Right atrium auricular region (tissue), 2 donors: Measurements from ENCODE around the gene MRTFB. TPM values are rescaled to one million over a fixed set of nuclear protein-coding genes. Genes with fewer than 3 reads are reported as not detected.
A peak's percentile ranks its signal among the peaks of the same experiment; 100 is the strongest.

ENCODE experiments used
- DNase-seq: peaks from one replicate; pipeline ENCODE4 v3.0.0-alpha.2; 2019; ENCODE audit warnings: low spot score
- H3K27ac ChIP-seq, 2 donors: fragments of 200-600 bp; sonication (generic); 1 replicate in 1 of 2; 2 replicates in 1 of 2; pipeline ENCODE4 v1.5.1; 2016 to 2019
- H3K27me3 ChIP-seq, 2 donors: fragments of 200-600 bp; sonication (generic); one replicate each; pipeline versions ENCODE4 v1.5.1 to v1.6.0; 2017 to 2019
- H3K36me3 ChIP-seq: fragments of 200-600 bp; sonication (generic); one replicate; pipeline ENCODE4 v1.5.1; 2016
- H3K4me1 ChIP-seq, 2 donors: fragments of 200-600 bp; sonication (generic); one replicate each; pipeline versions ENCODE4 v1.5.1 to v1.6.0; 2017 to 2019
- H3K4me3 ChIP-seq, 2 donors: fragments of 200-600 bp; sonication (generic); 1 replicate in 1 of 2; 2 replicates in 1 of 2; pipeline ENCODE4 v1.5.1; 2017 to 2019; ENCODE audit warnings: mild to moderate bottlenecking in 1 of 2, moderate library complexity in 1 of 2
- H3K9me3 ChIP-seq, 2 donors: fragments of 200-600 bp; sonication (generic); one replicate each; pipeline ENCODE4 v1.5.1; 2019
- CTCF ChIP-seq, 2 donors: fragments of 200-600 bp; sonication (generic); IDR thresholded peaks; one replicate each; pipeline ENCODE4 v1.5.1; 2019; ENCODE audit warnings: antibody characterized with exemption in 2 of 2
- total RNA-seq, 2 donors: library from RNA; depleted of rRNA; stranded (reverse); fragments of >200 nt; gene quantifications; one replicate each; pipeline ENCODE4 v1.1.0, GENCODE V29; 2016

The MRTFB gene
- total RNA-seq, 2 donors from 2014 or later: 38.6 to 46.5 TPM

GRCh38 chr16:14301169-14302030, 230.3 kb downstream of the MRTFB start:
- TF ChIP-seq CTCF (IDR thresholded peaks at IDR 0.05): no peak
- Histone ChIP-seq H3K36me3 (no peaks in the 10 kb centered on the region), H3K27me3 (no peaks in the 10 kb centered on the region), H3K4me1 (peaks cover 0 to 24% of the 10 kb centered on the region in 2 donors), H3K27ac (peak overlapping the region; percentile 73 to 74), H3K4me3 (peak overlapping the region; percentile 66 to 96), H3K9me3 (no peaks in the 10 kb centered on the region)
- no peak for DNase-seq

GRCh38 chr16:14302031-14302398, 230.9 kb downstream of the MRTFB start:
- H3K9me3 ChIP-seq: no peaks in the 10 kb centered on the region
- peak overlapping the region; percentile 46 to 73 for H3K27ac ChIP-seq
- H3K4me3 ChIP-seq: peak overlapping the region; percentile 66 to 96
- TF ChIP-seq CTCF (IDR thresholded peaks at IDR 0.05): no peak
- no peak for DNase-seq
- peaks cover 0 to 27% of the 10 kb centered on the region in 2 donors for H3K4me1 ChIP-seq
- H3K36me3 ChIP-seq: no peaks in the 10 kb centered on the region
- no peaks in the 10 kb centered on the region for H3K27me3 ChIP-seq

- Histone ChIP-seq H3K36me3 (no peaks in the 10 kb centered on the region), H3K9me3 (no peaks in the 10 kb centered on the region), H3K4me3 (peak overlapping the region; percentile 66 to 96), H3K27me3 (no peaks in the 10 kb centered on the region), H3K27ac (peak overlapping the region; percentile 46 to 71), H3K4me1 (peaks cover 0 to 32% of the 10 kb centered on the region in 2 donors)
- no peak for TF ChIP-seq CTCF (IDR thresholded peaks at IDR 0.05)
- no peak for DNase-seq
These were observed 231.5 kb downstream of the MRTFB start for GRCh38 chr16:14302399-14303181.

- Histone ChIP-seq H3K27ac (peak overlapping the region; percentile 46 to 71), H3K27me3 (no peaks in the 10 kb centered on the region), H3K4me1 (peaks cover 0 to 38% of the 10 kb centered on the region in 2 donors), H3K9me3 (no peaks in the 10 kb centered on the region), H3K4me3 (peak overlapping the region; percentile 66 to 96), H3K36me3 (no peaks in the 10 kb centered on the region)
- no peak for DNase-seq
- no peak for TF ChIP-seq CTCF (IDR thresholded peaks at IDR 0.05)
These were observed 232.1 kb downstream of the MRTFB start for GRCh38 chr16:14303182-14303618.

- peak overlapping the region; percentile 46 to 71 for H3K27ac ChIP-seq
- no peaks in the 10 kb centered on the region for H3K36me3 ChIP-seq
- peaks cover 0 to 45% of the 10 kb centered on the region in 2 donors for H3K4me1 ChIP-seq
- H3K9me3 ChIP-seq: no peaks in the 10 kb centered on the region
- no peaks in the 10 kb centered on the region for H3K27me3 ChIP-seq
- TF ChIP-seq CTCF (IDR thresholded peaks at IDR 0.05): no peak
- H3K4me3 ChIP-seq: peak overlapping the region; percentile 66 to 96
- DNase-seq: no peak
These were observed 232.7 kb downstream of the MRTFB start for GRCh38 chr16:14303639-14304394.
